Spleen (tissue), 7 donors: ENCODE results near the gene RPS6KA2.

Experiments
- POLR2A ChIP-seq, 3 donors: fragments of 450-650 bp; IDR thresholded peaks; one replicate each; pipeline ENCODE4 v1.5.1; 2017; ENCODE audit warnings: antibody characterized with exemption in 3 of 3, mild to moderate bottlenecking in 1 of 3
- TF ChIP-seq, protein P1 (sequence below), 11 experiments: fragments of 200-600 bp in 7 of 11; fragments of 450-650 bp in 4 of 11; sonication (generic) in 4 of 11; IDR thresholded peaks in 8 of 11; conservative IDR thresholded peaks in 3 of 11; 1 replicate in 7 of 11; 2 replicates in 4 of 11; pipeline versions ENCODE4 v1.4.0 to v1.8.0; 2016 to 2021; ENCODE audit warnings: antibody characterized with exemption in 11 of 11, inconsistent platforms in 4 of 11, mild to moderate bottlenecking in 1 of 11
- donor health status: DM: no; HTN: no; CAD: no; lungs with moderate emphysema.
- donor health status: DM: no; HTN: no; CAD: no.
- donor health status: DM: no; HTN: no; CAD: no.

DNA sequence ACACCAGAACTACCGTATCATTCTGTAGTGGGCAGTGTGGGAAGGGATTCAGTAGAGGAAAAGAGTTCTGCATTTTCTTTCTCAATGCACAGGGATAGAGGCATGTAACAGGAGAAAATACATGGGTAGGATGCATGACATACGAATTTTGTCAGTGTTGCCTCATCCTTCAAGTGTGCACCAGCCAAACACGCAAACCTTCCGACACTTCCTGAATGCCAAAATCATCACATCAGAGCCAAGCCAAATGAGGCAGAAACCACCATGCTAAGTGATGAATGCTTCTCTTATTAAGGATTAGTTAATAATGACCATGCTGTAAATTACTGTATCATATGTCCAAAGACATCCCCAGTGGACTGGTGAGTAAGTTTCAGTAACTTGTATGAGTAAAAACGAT lies 67.8 kb downstream of the RPS6KA2 start:
- TF ChIP-seq, protein P1, sequence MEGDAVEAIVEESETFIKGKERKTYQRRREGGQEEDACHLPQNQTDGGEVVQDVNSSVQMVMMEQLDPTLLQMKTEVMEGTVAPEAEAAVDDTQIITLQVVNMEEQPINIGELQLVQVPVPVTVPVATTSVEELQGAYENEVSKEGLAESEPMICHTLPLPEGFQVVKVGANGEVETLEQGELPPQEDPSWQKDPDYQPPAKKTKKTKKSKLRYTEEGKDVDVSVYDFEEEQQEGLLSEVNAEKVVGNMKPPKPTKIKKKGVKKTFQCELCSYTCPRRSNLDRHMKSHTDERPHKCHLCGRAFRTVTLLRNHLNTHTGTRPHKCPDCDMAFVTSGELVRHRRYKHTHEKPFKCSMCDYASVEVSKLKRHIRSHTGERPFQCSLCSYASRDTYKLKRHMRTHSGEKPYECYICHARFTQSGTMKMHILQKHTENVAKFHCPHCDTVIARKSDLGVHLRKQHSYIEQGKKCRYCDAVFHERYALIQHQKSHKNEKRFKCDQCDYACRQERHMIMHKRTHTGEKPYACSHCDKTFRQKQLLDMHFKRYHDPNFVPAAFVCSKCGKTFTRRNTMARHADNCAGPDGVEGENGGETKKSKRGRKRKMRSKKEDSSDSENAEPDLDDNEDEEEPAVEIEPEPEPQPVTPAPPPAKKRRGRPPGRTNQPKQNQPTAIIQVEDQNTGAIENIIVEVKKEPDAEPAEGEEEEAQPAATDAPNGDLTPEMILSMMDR (IDR thresholded peaks at IDR 0.05 in 8 of 11, conservative IDR thresholded peaks at IDR 0.05 in 3 of 11): no peak
- no peak for TF ChIP-seq POLR2A (IDR thresholded peaks at IDR 0.05)
